Activated CD4-positive, alpha-beta T cell treated with anti-CD3 and anti-CD28 coated beads, Interleukin-2, amount 50 U/mL, for 48 hours (primary cell): ENCODE data around the gene GASK1A.
"Not testable (repeated sequence)": the region's sequence is repeated elsewhere in the genome, so short reads cannot be mapped to it uniquely, and the experiment has no call there.

Experiments used
- DNase-seq, 2 experiments: peaks; one replicate each; pipeline ENCODE4 v3.0.0-alpha.2; 2020

GASK1A gene

DNA sequence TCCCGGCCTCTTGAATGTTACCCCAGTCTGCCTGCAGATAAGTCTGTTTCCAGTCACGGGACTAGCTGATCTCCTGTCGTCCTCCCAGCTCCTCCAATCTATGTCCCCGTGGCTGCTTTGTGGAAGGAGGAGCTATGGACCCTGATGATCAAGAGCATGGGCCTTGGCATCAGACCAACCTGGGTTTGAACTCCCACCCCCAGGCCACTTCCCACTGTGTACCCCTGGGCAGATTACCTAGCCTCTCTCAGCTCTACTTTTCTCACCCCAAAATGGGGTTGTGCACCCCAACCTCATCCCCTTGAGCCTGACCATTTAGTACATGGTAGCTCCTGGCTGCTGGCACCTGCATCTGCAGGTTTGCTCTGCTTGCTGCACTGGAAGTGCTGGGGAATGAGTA is 55.8 kb downstream of the GASK1A start:
- DNase-seq = no peak

DNA sequence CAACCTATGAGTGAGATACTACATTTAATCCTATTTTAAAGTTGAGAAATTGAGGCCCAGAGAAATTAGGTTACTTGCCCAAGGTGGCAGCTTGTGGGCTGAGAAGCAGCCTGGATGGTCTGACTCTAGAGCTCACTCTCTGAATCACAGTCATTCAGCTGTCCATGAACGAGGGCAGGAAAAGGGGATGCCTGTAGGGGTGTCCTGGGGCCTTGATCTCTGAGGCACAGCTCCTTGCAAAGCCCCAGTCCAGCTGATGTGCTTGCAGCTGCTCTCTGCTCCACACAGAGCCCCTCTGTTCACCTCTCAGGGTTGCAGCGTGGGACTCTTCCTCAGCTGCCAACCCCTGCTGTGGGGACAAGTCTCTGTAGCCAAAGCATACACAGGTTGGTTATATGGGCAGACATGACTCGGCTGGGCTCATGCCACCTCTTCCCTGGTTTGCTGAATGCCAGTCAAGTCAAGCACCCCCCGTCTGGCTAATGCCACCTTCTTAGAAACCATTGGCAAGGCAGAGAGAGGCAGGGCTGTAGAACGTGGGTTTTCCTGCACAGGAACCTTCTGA is 56.8 kb downstream of the GASK1A start:
- no peak for DNase-seq

DNA sequence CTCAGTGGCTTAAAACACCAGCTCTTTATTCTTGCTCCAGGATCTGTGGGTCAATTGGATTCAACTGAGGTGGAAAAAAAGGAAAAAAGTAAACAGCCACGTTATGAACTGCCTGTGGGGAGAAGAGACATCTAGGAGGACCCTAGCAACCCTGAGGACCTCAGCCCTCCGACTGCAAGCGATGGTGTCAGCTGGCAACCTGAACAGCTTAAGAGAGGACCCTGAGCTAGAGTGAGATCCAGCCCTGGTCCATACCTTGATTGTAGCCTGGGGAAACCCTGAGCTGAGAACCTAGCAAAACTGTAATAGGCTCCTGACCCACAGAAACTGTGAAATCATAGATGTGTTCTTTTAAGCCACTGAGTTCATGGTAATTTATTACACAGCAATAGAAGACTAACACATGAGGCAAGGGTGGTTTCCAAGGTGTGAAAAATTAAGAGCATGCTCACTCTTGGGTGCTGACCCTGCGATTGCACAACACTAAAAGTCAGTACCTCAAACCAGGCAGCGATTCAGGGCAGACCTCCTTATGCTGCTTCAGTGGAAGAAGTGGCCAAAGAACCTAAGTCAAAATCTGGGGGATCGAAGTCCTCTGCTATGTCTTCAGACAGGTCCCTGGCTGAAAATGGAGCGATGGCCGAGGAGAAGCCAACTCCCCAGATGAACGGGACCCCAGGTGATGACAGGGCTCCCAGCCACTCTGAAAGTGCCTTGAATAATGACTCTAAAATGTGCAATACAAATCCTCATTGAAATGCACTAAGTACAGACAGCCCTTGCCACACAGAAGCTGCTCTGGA is 57.7 kb downstream of the GASK1A start:
- no peak for DNase-seq

DNA sequence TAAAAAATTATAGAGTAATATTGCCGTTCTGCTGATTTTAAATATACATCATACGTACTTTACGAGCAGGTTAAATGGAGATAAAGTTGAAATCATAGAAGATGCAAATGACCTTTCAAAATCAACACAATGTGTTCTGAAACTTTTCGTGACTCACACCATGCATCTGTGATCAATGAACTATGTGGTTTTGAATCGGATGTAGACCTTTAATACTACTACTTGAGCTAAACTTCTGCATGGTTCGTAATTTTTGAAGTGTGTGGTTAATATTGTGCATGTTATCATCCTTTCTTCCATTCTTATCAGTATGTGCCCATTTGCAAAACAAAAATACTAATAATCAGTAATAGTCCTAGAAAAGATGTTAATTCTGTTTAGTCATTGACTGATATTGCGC is 58.9 kb downstream of the GASK1A start:
- no peak for DNase-seq

DNA sequence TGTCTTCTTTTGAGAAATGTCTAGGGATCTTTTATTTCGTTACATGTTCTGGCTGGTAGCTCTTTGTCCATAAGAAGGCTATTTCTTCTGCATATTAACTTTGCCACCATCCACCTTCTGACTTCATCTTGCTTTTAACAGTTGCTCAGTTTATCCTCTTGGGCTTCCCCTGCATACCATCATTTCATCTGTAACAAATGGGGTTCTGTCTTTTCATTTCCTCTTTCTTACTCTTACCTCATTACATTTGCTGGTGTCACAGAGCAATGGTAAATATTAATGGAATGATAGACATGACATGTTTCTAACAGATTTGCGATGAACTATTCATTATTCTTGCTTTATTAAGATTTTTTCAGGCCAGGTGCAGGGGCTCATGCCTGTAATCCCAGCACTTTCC is 62.4 kb downstream of the GASK1A start:
- DNase-seq = no peak

DNA sequence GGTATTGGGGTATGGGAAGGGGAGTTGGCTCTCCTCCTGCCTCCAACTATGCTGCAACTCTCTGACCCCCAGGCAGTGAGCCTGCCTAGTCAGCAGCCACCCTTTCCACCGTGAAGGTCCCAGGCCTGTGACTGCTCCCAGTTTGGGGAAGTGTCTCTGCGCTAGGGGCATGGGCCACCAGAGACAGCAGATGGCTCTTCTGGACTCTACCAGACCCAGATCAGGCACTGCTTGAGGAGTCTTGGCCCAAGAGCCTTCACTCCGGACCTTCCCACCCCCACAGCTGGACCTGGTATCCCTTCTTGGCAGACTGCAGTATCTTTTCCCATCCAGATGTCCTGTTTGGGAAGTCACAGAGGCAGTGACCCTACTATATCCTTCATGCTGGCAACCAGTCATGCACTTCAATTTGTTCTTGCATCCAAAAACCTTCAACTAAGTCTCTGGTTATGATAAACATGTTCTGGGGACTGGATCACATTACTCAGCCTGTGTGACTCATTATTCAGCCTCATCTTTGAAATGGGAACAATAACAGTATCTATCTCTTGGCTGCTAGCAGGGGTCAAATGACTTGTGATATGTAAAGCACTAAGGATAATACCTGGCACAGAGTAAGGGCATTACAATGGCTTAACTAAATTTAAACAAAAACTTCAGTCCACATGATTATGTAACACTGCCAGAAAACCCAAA is 64.1 kb downstream of the GASK1A start:
- DNase-seq = no peak

DNA sequence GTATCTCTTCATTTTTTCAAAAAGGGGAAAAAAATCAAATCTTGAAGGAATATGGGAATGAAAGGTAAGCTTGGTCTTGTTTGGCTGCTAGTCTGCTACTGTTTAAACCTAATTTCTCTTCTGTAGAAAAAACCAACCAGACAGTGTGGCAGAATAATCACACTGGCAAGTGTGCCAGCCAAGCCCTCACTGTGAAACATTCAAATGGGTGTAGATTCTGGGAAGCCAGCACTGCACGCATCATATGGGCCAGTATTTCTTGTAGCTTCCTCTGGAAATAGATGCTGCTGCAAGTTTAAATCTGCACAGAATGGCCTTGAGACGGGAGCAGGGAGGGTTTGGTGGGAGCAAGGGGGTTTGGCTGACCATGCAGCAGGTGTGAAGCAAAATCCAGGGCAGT is 64.7 kb downstream of the GASK1A start:
- no peak for DNase-seq

DNA sequence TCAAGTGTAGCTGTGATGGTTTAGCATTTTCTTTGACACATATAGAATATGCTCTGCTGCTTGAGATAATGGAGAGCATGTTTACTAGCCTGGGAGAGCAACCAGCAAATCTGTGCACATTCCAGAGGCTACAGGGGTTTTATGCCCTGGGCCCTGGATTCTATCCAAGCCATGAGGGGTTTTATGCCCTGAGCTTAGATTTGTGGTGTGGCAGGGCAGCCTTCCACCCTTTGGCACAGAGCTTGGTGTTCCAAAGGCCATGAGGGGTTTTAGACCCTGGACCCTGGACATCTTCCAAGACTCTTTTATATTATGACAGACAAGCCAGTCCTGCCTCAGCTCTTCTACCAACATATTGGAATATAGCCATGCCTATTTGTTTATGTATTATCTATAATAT is 66.0 kb downstream of the GASK1A start:
- DNase-seq = not testable (repeated sequence)

DNA sequence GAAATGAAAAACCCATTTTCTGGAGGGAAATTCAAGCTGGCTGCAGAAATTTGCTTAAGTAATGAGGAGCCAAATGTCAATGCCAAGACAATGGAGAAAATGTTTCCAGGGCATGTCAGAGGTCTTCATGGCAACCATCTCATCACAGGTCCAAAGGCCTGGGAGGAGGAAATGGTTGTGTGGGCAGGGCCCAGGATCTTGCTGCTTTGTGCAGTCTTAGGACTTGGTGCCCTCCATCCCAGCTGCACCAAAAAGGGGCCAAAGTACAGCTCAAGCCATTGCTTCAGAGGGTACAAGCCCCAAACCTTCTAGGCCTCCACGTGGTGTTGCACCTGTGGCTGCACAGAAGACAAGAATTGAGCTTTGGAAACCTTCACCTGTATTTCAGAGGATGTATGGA is 67.5 kb downstream of the GASK1A start:
- DNase-seq = no peak

DNA sequence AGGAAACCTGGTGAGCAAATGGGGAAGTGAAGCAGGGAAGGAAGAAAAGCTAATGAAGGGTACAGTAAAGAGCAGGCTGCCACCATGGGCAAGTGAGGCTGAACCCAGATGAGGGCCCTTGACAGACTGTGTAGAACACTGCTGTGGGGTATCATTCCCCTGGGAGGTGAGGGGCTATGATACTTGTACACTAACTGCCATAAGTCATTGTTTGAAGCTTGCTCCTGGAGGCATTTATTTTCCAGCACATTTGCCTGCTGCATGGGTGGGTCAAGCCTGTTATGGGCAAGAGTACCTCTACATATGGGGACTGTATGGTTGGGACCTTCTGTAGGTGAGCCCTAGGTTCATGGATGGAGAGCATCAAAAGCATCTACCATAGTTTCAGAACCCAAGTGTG is 69.4 kb downstream of the GASK1A start:
- DNase-seq = no peak

DNA sequence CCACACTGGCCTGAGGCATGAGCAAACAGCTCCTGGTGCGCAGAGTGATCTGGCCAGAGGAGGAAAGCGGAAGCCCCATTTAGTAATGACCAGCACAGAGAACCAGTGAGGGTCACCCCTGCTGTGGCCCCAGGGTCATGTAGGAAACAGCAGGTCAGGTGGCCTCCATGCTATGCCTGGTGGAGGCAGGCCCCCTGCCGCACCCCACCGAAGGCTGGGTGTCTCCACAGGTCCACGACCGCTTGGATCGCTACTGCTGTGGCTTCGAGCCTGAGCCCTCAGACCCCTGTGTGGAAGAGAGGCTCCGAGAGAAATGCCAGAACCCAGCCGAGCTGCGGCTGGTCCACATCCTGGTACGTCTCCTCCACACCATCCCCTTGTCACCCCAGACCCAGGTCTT is 74.2 kb downstream of the GASK1A start:
- DNase-seq = no peak

DNA sequence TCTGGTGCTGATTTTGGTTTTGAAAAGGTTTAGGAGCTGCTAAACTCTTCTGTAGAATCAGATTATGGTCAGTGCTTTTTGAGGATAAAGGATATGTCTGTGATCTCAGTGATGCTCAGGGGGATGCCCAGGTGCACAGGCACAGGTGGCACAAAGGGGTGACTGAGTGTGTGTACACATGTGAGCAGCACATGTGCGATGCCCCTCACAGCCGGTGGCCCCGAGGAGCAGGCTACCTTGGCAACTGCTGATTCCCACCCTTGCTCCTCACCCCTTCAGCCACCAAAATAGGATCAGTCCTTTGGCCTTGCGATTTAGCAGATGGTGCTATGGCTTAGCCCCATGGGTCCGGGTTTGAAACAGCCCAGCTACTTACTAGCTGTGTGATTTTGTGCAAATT is 75.6 kb downstream of the GASK1A start:
- no peak for DNase-seq

DNA sequence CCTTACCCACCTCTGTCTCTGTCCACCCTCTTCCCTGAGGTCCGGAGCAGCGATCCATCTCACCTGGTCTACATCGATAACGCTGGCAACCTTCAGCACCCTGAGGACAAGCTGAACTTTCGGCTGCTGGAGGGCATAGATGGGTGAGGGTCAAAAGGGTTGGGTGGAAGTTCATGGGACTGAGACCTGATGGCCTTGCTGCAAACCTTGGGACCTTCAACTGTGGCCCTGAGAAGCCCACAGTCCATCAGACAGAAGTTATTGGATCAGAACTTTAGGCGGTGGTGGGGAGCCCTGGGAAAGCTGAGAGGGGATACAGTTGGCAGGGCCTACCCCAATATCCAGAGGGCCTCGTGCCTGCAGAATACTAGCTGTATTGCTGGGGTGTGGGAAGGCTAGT is 76.3 kb downstream of the GASK1A start:
- no peak for DNase-seq

DNA sequence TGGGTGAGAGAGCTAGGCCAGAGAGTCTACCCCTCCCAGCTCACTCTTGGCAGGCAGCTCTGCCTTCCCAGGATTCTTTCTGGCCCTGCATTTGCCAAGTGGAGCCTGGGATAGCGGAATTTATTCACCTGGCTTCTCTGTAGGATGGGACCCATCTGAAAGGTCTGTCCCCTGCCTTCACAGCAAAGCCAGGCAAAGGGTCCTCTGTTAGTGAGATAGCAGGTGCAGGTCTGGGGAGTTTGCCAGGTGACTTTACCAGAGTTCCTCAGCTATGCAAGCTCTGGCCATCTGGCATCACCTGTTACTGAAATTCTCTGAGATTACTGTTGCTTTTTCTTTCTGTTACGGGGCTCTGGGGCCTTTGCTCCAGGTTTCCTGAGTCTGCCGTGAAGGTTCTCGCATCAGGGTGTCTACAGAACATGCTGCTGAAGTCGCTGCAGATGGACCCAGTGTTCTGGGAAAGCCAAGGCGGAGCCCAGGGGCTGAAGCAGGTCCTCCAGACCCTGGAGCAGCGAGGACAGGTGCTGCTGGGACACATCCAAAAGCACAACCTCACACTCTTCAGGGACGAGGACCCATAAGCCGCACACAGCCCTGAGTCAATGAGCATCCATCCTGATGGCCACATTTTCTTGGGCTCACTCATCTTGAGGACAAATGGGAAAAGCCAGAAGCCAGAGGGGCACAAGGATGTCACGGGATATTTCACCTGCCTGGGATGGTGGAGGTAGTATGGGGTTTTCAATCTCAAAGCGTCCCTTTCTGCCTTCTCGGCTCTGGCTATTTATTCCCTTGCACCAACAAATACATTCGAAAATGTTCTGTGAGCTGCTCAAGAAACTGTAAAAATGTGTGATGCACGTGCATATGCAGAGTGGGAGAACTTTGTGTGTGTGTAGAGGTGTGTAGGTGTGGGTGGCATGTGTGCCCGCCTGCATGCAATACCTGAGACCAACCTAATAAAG is 77.0 kb downstream of the GASK1A start:
- no peak for DNase-seq

DNA sequence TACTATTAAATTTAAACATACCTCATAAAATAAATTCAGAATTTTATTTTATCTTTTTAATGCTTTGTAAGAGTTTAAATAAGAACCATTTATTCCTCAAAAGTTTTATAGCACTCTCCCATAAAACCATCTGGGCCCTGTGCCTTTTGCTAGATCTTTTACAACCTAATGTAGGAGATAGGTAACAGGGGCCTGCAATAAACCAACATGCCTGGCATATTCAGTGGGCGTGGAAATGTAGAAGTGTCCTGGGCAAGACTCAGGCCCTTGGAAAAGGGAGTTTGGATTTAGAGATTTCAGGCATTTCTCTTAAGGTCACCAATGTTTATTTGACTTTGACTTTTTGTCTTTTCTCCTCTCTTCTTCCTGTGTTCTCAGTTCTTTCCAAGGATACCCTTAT is 80.3 kb downstream of the GASK1A start:
- DNase-seq = no peak

DNA sequence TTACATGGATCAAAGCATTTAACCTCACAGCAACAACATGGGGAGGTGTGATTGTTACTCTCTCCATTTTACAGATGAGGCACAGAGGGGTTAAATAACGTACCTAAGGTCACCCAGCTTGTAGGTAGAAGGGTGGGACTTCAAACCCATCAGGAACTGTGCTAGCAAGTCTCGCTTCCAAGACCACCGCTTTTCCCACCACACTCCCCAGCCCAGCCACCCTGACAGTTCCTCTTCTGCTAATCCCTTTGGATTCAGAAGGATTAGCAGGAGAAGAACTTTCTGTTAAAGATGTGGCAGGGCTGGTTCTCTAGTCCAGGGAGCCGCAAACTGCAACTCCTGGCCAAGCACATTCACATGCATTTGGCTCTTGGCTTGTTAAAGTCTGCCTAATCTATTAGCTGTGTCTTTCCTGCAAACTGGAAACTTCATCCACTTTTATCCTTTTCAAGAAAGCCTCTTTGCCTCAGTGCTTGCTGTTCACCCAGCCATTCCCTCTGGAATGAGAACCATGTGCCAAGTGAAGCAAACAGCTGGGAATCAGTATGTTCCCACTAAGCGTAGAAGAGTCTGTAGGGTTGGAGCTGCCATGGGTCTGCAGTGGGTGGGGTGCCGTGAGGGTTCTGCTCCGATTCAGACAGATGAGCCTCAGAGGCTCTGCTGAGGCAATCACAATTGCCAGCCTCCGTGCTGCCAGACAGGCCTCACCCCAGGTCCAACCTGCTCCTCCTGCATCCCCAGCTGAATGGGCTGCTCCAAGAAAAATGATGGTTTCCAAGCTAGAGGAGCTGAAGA is 82.2 kb downstream of the GASK1A start:
- DNase-seq = no peak

DNA sequence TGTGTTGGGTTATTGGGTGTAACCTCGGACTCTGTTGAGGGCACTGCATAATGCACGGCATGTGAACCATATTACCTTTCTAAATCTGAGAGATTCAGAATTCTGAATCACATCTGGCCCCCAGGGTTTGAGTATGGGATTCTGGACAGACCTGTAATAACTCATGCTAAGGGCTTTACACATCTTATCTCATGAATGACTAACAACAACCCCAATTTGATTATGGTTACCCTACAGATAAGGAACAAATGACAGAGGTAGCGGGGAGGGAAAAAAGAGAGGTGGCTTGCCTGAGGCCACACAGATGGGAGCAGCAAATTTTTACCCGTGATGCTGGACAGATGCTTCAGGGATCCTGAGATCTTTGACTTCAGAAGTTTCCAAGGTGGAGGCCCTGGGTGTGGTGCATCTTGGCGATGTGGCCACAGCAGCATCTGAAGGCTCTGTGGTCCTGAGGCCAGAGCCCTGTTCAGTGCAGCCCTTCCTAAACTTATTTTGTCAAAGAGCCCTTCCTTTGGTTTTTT is 83.0 kb downstream of the GASK1A start:
- DNase-seq = no peak

DNA sequence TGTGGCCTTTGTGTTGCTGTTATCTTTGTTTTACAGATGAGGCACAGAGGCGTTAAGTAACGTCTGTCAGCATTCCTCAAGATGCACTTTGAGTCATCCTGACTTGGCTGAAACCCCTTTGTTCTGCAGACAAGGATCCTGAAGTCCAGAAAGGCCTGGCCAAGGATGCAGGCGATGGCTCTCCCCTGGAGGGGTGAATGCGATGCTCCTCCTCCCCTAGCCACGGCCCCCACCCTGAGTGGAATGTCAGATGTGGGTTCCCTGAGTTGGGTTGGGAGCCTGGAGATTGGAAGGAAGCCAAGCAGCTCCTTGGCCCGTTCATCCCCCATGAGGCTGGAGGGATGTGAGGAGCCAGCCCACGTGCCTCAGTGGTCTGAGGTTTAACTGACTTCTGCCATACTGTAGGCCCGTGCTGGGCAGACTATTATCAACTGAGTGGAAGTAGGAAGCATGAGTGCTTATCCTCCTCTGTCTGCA is 83.5 kb downstream of the GASK1A start:
- no peak for DNase-seq

DNA sequence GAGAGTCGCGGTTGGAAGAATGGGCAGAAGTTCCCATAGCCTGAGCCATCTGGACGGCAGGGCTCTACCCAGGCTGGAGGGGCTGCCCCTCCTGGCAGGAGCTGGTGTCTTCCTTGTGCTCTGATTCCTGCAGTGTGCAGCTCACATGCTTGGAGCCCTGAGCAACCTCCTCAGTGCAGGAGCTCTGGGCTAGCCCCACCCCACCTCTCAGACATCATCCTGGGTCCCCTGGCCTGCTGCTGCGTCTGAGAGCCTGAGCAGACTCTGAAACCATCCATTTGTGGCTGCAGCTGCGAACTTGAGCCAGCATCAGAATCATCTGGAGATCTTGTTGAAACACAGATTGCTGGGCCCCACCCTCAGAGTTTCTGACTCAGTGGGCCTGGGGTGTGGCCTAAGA is 84.0 kb downstream of the GASK1A start:
- DNase-seq = no peak

DNA sequence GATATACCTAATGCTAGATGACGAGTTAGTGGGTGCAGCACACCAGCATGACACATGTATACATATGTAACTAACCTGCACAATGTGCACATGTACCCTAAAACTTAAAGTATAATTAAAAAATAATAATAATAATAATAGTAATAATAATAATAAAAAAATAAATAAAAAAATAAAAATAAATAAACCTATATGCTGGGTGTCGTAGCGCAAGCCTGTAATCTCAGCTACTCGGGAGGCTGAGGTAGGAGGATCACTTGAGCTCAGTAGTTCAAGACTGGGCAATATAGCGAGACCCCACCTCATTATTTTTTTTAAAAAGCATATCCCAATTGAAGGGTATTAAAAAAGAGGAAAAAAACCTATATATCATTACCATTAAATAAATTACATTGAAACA is 91.6 kb downstream of the GASK1A start:
- not testable (repeated sequence) for DNase-seq

DNA sequence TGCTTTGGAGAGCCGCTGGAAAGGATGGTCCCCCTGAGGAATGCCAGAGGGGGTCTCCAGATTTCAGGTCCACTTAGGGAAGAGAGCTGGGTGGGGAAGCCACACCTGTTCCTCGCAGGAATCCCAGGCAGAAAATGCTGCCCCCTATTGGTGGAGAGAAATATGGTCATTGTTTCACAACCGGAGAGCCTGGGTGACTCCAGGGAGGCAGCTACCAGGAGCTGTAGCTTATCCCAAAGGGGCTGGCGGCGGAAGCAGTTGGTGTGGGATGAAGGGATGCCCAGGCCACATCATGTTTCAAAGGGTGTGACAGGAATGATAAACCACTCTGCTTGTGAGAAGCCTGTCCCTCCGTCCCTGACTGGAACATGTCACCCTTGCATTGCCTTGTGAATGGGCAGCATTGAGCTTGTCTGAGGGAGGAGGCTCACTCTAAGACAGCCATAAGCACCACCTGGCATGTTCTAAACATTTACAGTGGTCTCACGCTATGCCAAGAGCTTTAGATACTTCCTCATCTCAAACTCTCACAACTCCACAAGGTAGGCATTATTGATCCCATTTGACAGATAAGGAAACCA is 92.3 kb downstream of the GASK1A start:
- peak; percentile 5 to 19 for DNase-seq
